Endothelial cell of umbilical vein (primary cell): ENCODE results near the gene RALGPS1. TPM values are rescaled to one million over a fixed set of nuclear protein-coding genes. Genes with fewer than 3 reads are reported as not detected.

Experiments used
- BruUV-seq: library from RNA; stranded (reverse); fragments of 400-500 nt; replicated peaks from 2 replicates; lab custom pipeline; 2021; lab: Mats Ljungman, UMichigan
- CTCF ChIA-PET: fragments of 300-600, 350-600 bp; sonication (Branson Sonifier 250); formaldehyde crosslinking; loops from one replicate; lab custom pipeline; 2021; ENCODE audit warnings: antibody characterized with exemption, inconsistent platforms; lab: Charles Lee
- POLR2A ChIA-PET: fragments of 300-600, 350-600 bp; sonication (Branson Sonifier 250); formaldehyde crosslinking; loops from one replicate; lab custom pipeline; 2021; ENCODE audit warnings: antibody characterized with exemption, inconsistent platforms; lab: Charles Lee
- DNase-seq: peaks from one replicate; pipeline ENCODE4 v3.0.0-alpha.2; 2011; ENCODE audit warnings: low read depth, low spot score
- FAIRE-seq: peaks from 2 replicates; lab custom pipeline; 2011; peaks lifted over from hg19 to GRCh38; lab: Jason Lieb, UNC
- H2AFZ ChIP-seq: 2 replicates; pipeline ENCODE4 v1.6.0; 2012; ENCODE audit warnings: low read depth, low read length, control low read depth, inconsistent platforms
- H3K27ac ChIP-seq: 2 replicates; pipeline ENCODE4 v1.5.1; 2011; ENCODE audit warnings: low read depth, mild to moderate bottlenecking, control low read depth, low read length, moderate library complexity; ENCODE audit not compliant: insufficient read depth
- H3K27me3 ChIP-seq, 2 experiments: 2 replicates each; pipeline versions ENCODE4 v1.6.0 to v1.6.1; 2011; ENCODE audit warnings: low read length in 2 of 2, mixed read lengths in 1 of 2; ENCODE audit not compliant: control insufficient read depth in 2 of 2, insufficient read depth in 2 of 2
- H3K36me3 ChIP-seq, 2 experiments: 2 replicates in 1 of 2; 3 replicates in 1 of 2; pipeline ENCODE4 v1.5.1; 2011; ENCODE audit warnings: low read length in 2 of 2, mild to moderate bottlenecking in 1 of 2, moderate library complexity in 1 of 2; ENCODE audit not compliant: control insufficient read depth in 2 of 2, insufficient read depth in 2 of 2; ENCODE audit errors: extremely low read depth in 1 of 2
- H3K4me1 ChIP-seq: 3 replicates; pipeline ENCODE4 v1.5.1; 2011; ENCODE audit warnings: mild to moderate bottlenecking, low read length; ENCODE audit not compliant: control insufficient read depth, insufficient read depth; ENCODE audit errors: extremely low read depth
- H3K4me2 ChIP-seq: 2 replicates; pipeline ENCODE4 v1.6.1; 2011; ENCODE audit warnings: low read length, control low read depth, mixed read lengths; ENCODE audit not compliant: insufficient read depth
- H3K4me3 ChIP-seq, 3 experiments: fragments of 200-600 bp in 1 of 3; sonication (generic), shearing (Covaris generic) in 1 of 3; replicated peaks in 1 of 3; 2 replicates each; pipeline ENCODE4 v1.5.1; 2011 to 2016; ENCODE audit warnings: control low read depth in 3 of 3, low read length in 3 of 3, mild to moderate bottlenecking in 2 of 3, inconsistent platforms in 1 of 3, low read depth in 1 of 3, moderate library complexity in 1 of 3; ENCODE audit not compliant: insufficient read depth in 1 of 3
- H3K79me2 ChIP-seq: 2 replicates; pipeline ENCODE4 v1.6.0; 2012; ENCODE audit warnings: low read length, inconsistent platforms; ENCODE audit not compliant: control insufficient read depth, insufficient read depth
- H3K9ac ChIP-seq: replicated peaks from 2 replicates; pipeline ENCODE3; 2011; ENCODE audit warnings: low read length, control low read depth; ENCODE audit not compliant: insufficient read depth; ENCODE audit errors: extremely low read depth
- H3K9me1 ChIP-seq: replicated peaks from 3 replicates; pipeline ENCODE4 v1.6.0; 2011; ENCODE audit warnings: mild to moderate bottlenecking, low read length; ENCODE audit not compliant: control insufficient read depth, insufficient read depth; ENCODE audit errors: extremely low read depth
- H3K9me3 ChIP-seq: replicated peaks from 2 replicates; pipeline ENCODE4 v1.5.1; 2012; ENCODE audit warnings: low read length, inconsistent platforms; ENCODE audit not compliant: control insufficient read depth, insufficient read depth
- H4K20me1 ChIP-seq: replicated peaks from 2 replicates; pipeline ENCODE3; 2011; ENCODE audit warnings: mild to moderate bottlenecking, low read length; ENCODE audit not compliant: control insufficient read depth, insufficient read depth; ENCODE audit errors: extremely low read depth
- EZH2 ChIP-seq: IDR thresholded peaks from 2 replicates; pipeline ENCODE4 v1.6.1; 2012; ENCODE audit warnings: borderline replicate concordance, low read depth, mild to moderate bottlenecking, moderate library complexity, low read length, inconsistent platforms; ENCODE audit not compliant: severe bottlenecking
- FOS ChIP-seq: IDR thresholded peaks from 2 replicates; pipeline ENCODE4 v1.6.1; 2011; ENCODE audit warnings: mild to moderate bottlenecking, low read length, moderate library complexity, borderline replicate concordance; ENCODE audit not compliant: insufficient read depth
- GATA2 ChIP-seq: IDR thresholded peaks from 2 replicates; pipeline ENCODE4 v1.7.0; 2011; ENCODE audit warnings: low read depth, mild to moderate bottlenecking, moderate library complexity, mixed read lengths, low read length; ENCODE audit not compliant: insufficient read length, insufficient read depth
- JUN ChIP-seq: IDR thresholded peaks from 2 replicates; pipeline ENCODE4 v1.6.1; 2011; ENCODE audit warnings: borderline replicate concordance, low read depth; ENCODE audit not compliant: insufficient read length, insufficient read depth
- POLR2A ChIP-seq: IDR thresholded peaks from 2 replicates; pipeline ENCODE4 v1.6.1; 2012; ENCODE audit warnings: low read depth, mild to moderate bottlenecking, control low read depth, low read length
- POLR2AphosphoS5 ChIP-seq: IDR thresholded peaks from 2 replicates; pipeline ENCODE4 v1.6.1; 2012; ENCODE audit warnings: low read depth, mild to moderate bottlenecking, control low read depth, low read length, moderate library complexity; ENCODE audit not compliant: insufficient read depth
- dilution Hi-C: fragments of 300-500 bp; cut with MboI; formaldehyde crosslinking; loops from one replicate; pipeline ENCODE4 v1.15.0; 2019; ENCODE audit warnings: low sequenced_read_pairs; ENCODE audit not compliant: extremely low pct_ligation_motif_present
- intact Hi-C: fragments of 100-400 bp; cut with micrococcal nuclease; formaldehyde crosslinking; loops from one replicate; pipeline ENCODE4 v1.10.0; 2022
- polyA plus RNA-seq, 4 experiments: library from polyadenylated mRNA; depleted of rRNA in 3 of 4; stranded (reverse) in 3 of 4; unstranded in 1 of 4; fragments of >200 nt; gene quantifications; 2 replicates each; pipeline versions ENCODE4 v1.2.1 to v1.2.3, GENCODE V29; 2011 to 2012; ENCODE audit warnings: missing spikeins in 1 of 4
- total RNA-seq: library from RNA; stranded (reverse); gene quantifications from 2 replicates; pipeline ENCODE4 v1.2.3, GENCODE V29; 2021
- TF ChIP-seq, protein P1 (sequence below), 2 donors: IDR thresholded peaks; 1 replicate in 1 of 2; 2 replicates in 1 of 2; pipeline ENCODE4 v1.5.1; 2011; ENCODE audit warnings: low read length in 2 of 2, mild to moderate bottlenecking in 2 of 2, moderate library complexity in 2 of 2, control low read depth in 1 of 2, inconsistent platforms in 1 of 2, low read depth in 1 of 2; ENCODE audit not compliant: insufficient read depth in 1 of 2; ENCODE audit errors: extremely low read depth in 1 of 2
- TF ChIP-seq, protein P2 (sequence below): IDR thresholded peaks from 2 replicates; pipeline ENCODE4 v1.6.1; 2011; ENCODE audit not compliant: insufficient read depth, insufficient read length

Gene RALGPS1
- total and polyA plus RNA-seq, 2 donors (not counting 3 experiments of a cell fraction or from before 2014, with no cell fraction given) = 3.8 to 5.5 TPM

DNA sequence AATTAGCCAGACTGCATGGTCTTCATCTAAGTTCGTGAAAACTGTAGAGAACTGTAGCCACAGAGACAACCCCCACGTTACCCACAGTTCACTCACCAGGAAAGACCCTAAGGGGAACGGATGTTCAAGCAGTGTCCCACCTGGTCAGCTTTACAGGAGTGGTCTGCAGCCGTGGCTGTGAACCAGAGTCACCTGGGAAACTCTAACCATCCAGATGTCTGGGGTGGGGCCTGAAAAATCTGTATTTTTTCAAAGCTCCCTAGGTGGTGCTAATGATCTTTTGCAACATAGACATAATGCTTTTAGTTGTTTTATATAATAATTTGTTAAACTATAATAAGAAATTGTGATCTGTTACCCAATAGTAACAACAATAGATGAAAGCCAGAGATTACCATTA is 255.5 kb downstream of the RALGPS1 start:
- BruUV-seq = no TSS peak
- no peak overlapping the region for H3K9ac ChIP-seq
- FAIRE-seq (no peak), DNase-seq (no peak)
- H3K79me2 ChIP-seq = no peaks in the 10 kb centered on the region
- H3K4me1 ChIP-seq = no peaks in the 10 kb centered on the region
- H3K4me3 ChIP-seq = no peak overlapping the region
- H3K9me3 ChIP-seq = no peaks in the 10 kb centered on the region
- H2AFZ ChIP-seq = no peak overlapping the region
- H3K36me3 ChIP-seq = no peaks in the 10 kb centered on the region
- POLR2A ChIA-PET = no interaction called here
- no peak overlapping the region for H3K4me2 ChIP-seq
- H3K27me3 ChIP-seq = no peaks in the 10 kb centered on the region
- CTCF ChIA-PET = interaction anchor here (1.0 kb wide), 1 partner anchor 9 kb away, joined by 3 read pairs; no protein-coding TSS in a partner anchor
- H3K9me1 ChIP-seq = no peaks in the 10 kb centered on the region
- intact Hi-C loops = no loop called here
- dilution Hi-C loops = no loop called here
- H3K27ac ChIP-seq = no peak overlapping the region
- TF ChIP-seq JUN (no peak), GATA2 (no peak), FOS (no peak), POLR2AphosphoS5 (no peak), EZH2 (no peak)
- H4K20me1 ChIP-seq = no peaks in the 10 kb centered on the region

DNA sequence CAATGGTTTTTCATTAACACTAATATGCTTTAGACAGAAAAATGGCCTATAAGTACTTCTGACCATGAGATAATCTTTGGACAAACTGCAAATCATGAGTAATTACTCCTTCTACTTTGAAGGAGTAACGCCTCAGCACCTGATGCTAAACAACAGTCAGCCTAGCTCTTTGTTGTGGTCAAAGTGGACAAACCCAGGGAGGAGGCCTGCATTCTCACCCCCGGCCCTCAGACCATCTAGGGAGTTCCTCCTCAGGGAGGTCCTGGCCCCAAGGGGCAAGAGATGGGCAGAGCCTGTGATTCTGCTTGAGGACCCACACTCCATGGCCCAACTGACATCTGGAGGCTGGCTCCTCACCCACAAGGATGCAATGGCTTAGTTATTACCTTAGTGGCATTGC is 256.1 kb downstream of the RALGPS1 start:
- no TSS peak for BruUV-seq
- FAIRE-seq = no peak
- intact Hi-C loops = no loop called here

More for the DNA sequence above, 256.1 kb downstream of the RALGPS1 start:
- Histone ChIP-seq H3K4me2 (no peak overlapping the region), H2AFZ (no peak overlapping the region), H3K27ac (no peak overlapping the region), H3K4me1 (no peaks in the 10 kb centered on the region), H3K4me3 (no peak overlapping the region), H4K20me1 (no peaks in the 10 kb centered on the region), H3K27me3 (no peaks in the 10 kb centered on the region), H3K9me3 (no peaks in the 10 kb centered on the region), H3K9ac (no peak overlapping the region), H3K9me1 (no peaks in the 10 kb centered on the region), H3K79me2 (no peaks in the 10 kb centered on the region), H3K36me3 (no peaks in the 10 kb centered on the region)
- ChIA-PET POLR2A (no interaction called here), CTCF (interaction anchor here (1.0 kb wide), 1 partner anchor 8 kb away, joined by 3 read pairs; no protein-coding TSS in a partner anchor)
- dilution Hi-C loops = no loop called here
- DNase-seq = no peak
- TF ChIP-seq EZH2 = no peak
- TF ChIP-seq, protein P1, sequence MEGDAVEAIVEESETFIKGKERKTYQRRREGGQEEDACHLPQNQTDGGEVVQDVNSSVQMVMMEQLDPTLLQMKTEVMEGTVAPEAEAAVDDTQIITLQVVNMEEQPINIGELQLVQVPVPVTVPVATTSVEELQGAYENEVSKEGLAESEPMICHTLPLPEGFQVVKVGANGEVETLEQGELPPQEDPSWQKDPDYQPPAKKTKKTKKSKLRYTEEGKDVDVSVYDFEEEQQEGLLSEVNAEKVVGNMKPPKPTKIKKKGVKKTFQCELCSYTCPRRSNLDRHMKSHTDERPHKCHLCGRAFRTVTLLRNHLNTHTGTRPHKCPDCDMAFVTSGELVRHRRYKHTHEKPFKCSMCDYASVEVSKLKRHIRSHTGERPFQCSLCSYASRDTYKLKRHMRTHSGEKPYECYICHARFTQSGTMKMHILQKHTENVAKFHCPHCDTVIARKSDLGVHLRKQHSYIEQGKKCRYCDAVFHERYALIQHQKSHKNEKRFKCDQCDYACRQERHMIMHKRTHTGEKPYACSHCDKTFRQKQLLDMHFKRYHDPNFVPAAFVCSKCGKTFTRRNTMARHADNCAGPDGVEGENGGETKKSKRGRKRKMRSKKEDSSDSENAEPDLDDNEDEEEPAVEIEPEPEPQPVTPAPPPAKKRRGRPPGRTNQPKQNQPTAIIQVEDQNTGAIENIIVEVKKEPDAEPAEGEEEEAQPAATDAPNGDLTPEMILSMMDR (IDR thresholded peaks at IDR 0.05; ENCODE audit: extremely low read depth in 1 of 2, insufficient read depth in 1 of 2, low read depth in 1 of 2, low read length in 2 of 2) = no peak
- TF ChIP-seq FOS = no peak
- no peak for TF ChIP-seq POLR2AphosphoS5
- TF ChIP-seq, protein P2, sequence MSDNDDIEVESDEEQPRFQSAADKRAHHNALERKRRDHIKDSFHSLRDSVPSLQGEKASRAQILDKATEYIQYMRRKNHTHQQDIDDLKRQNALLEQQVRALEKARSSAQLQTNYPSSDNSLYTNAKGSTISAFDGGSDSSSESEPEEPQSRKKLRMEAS = no peak
- TF ChIP-seq POLR2A = no peak
- TF ChIP-seq JUN = no peak
